Adrenal gland (tissue), 12 donors: ENCODE measurements around the gene POLR2A. TPM values are rescaled to one million over a fixed set of nuclear protein-coding genes. Genes with fewer than 3 reads are reported as not detected.
"Not testable (repeated sequence)": the region's sequence is repeated elsewhere in the genome, so short reads cannot be mapped to it uniquely, and the experiment has no call there.

Experiments
- DNase-seq, 7 donors: peaks; one replicate each; pipeline ENCODE4 v3.0.0-alpha.2; 2019 to 2020
- H3K27ac ChIP-seq, 5 donors: fragments of 200-600 bp; sonication (generic) in 4 of 5; 1 replicate in 3 of 5; 2 replicates in 2 of 5; pipeline versions ENCODE4 v1.5.1 to v1.8.0; 2016 to 2020; ENCODE audit warnings: mild to moderate bottlenecking in 1 of 5
- H3K27me3 ChIP-seq: fragments of 200-600 bp; 2 replicates; pipeline ENCODE4 v1.8.0; 2021
- H3K36me3 ChIP-seq, 2 donors: fragments of 200-600 bp; replicated peaks in 1 of 2; 1 replicate in 1 of 2; 2 replicates in 1 of 2; pipeline versions ENCODE4 v1.5.1 to v1.8.0; 2018 to 2022
- H3K4me1 ChIP-seq, 2 donors: fragments of 200-600 bp; replicated peaks in 1 of 2; 1 replicate in 1 of 2; 2 replicates in 1 of 2; pipeline versions ENCODE4 v1.5.1 to v1.8.0; 2018 to 2021
- H3K4me3 ChIP-seq, 4 donors: fragments of 200-600 bp; sonication (generic) in 3 of 4; one replicate each; pipeline ENCODE4 v1.5.1; 2016 to 2018
- H3K9me3 ChIP-seq, 3 donors: fragments of 200-600 bp; sonication (generic) in 1 of 3; replicated peaks in 1 of 3; 1 replicate in 2 of 3; 2 replicates in 1 of 3; pipeline versions ENCODE4 v1.5.1 to v1.8.0; 2016 to 2021
- CTCF ChIP-seq, 6 experiments: fragments of 450-650 bp in 4 of 6; fragments of 200-600 bp in 2 of 6; sonication (generic) in 1 of 6; IDR thresholded peaks; 1 replicate in 5 of 6; 2 replicates in 1 of 6; pipeline versions ENCODE4 v1.5.1 to v1.8.0; 2016 to 2021; ENCODE audit warnings: antibody characterized with exemption in 6 of 6, mild to moderate bottlenecking in 2 of 6, moderate library complexity in 1 of 6
- POLR2A ChIP-seq, 2 donors: fragments of 450-650 bp; IDR thresholded peaks; one replicate each; pipeline ENCODE4 v1.6.1; 2017; ENCODE audit warnings: antibody characterized with exemption in 2 of 2, mild to moderate bottlenecking in 2 of 2, moderate library complexity in 1 of 2
- WGBS, 4 donors: extraction: QIAGEN DNeasy Blood & Tissue Kit in 2 of 4; methylation state at CpG; one replicate each; pipeline versions ENCODE4 v1.1.5 to v1.1.7; 2013 to 2017; 5-methylcytosine and 5-hydroxymethylcytosine counted together
- intact Hi-C, 2 donors: fragments of 100-400 bp; cut with DNase I; formaldehyde crosslinking; loops; one replicate each; pipeline versions ENCODE4 v1.14.1 to v1.15.0; 2022 to 2023
- polyA plus RNA-seq, 3 donors: library from polyadenylated mRNA; stranded (reverse); fragments of 200-250 nt in 2 of 3; fragments of 350-450 nt in 1 of 3; fragmentation: Illumina TruSeq in 1 of 3; extraction: RNeasy Lipid Tissue Mini Kit (QIAGEN cat#74804) in 1 of 3; gene quantifications; one replicate each; pipeline ENCODE4 v1.2.3, GENCODE V29; 2013 to 2014
- total RNA-seq, 9 donors: library from RNA; depleted of rRNA in 4 of 9; stranded (reverse); fragments of >200 nt in 4 of 9; fragments of 120-200 nt in 1 of 9; fragmentation: NEBNext Ultra II Directional in 1 of 9; extraction: Animal tissue kit (Norgen Biotek cat#: 25700) in 1 of 9; gene quantifications; one replicate each; pipeline versions ENCODE4 v1.1.0 to v1.2.4, GENCODE V29; 2013 to 2023
- donor health status: healthy with polysubstance abuse.
- donor health status: Bipolar disorder and iron deficiency.
- donor health status: DM: yes; HTN: yes; CAD: no.
- donor health status: DM: no; HTN: no; CAD: no.
- donor health status: DM: no; HTN: no; CAD: no.
- donor health status: DM: yes; HTN: yes; CAD: no.

POLR2A gene
- total and polyA plus RNA-seq, 12 donors = 19.3 to 172 (median 87.7) TPM

- no peak for TF ChIP-seq POLR2A (IDR thresholded peaks at IDR 0.05)
- no peak for TF ChIP-seq CTCF (IDR thresholded peaks at IDR 0.05)
- Histone ChIP-seq H3K9me3 (no peaks in the 10 kb centered on the region), H3K27ac (peak overlapping the region in 1 of 5 donors; percentile 57), H3K36me3 (peaks cover 0 to 20% of the 10 kb centered on the region in 2 donors), H3K4me3 (no peak overlapping the region), H3K27me3 (no peaks in the 10 kb centered on the region), H3K4me1 (peaks cover 32 to 47% of the 10 kb centered on the region in 2 donors)
- DNase-seq = no peak
- 76 to 88% (median 80%) methylated on average over 11 to 12 of the region's 12 CpGs for WGBS, 4 donors
- intact Hi-C loops = no loop called here
Observed at GRCh38 chr17:7468804-7469389, 15.3 kb upstream of the POLR2A start.

DNA sequence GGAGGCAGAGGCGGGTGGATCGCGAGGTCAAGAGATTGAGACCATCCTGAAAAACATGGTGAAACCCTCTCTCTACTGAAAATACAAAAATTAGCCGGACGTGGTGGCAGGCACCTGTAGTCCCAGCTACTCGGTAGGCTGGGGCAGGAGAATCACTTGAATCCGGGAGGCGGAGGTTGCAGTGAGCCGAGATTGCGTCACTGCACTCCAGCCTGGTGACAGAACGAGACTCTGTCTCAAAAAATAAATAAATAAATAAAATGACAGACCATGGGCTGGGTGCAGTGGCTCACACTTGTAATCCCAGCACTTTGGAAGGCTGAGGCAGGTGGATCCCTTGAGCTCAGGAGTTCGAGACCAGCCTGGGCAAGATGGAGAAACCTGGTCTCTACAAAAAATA is 14.3 kb upstream of the POLR2A start:
- intact Hi-C loops, H3K27me3 ChIP-seq, DNase-seq, H3K4me3 ChIP-seq, H3K9me3 ChIP-seq: not testable (repeated sequence)
- peak overlapping the region in 4 of 5 donors; percentile 72 to 91 (median 79) for H3K27ac ChIP-seq
- peaks cover 32 to 53% of the 10 kb centered on the region in 2 donors for H3K4me1 ChIP-seq
- WGBS, 4 donors = 86 to 92% (median 89%) methylated on average over 12 of the region's 12 CpGs
- peaks cover 0 to 14% of the 10 kb centered on the region in 2 donors for H3K36me3 ChIP-seq

DNA sequence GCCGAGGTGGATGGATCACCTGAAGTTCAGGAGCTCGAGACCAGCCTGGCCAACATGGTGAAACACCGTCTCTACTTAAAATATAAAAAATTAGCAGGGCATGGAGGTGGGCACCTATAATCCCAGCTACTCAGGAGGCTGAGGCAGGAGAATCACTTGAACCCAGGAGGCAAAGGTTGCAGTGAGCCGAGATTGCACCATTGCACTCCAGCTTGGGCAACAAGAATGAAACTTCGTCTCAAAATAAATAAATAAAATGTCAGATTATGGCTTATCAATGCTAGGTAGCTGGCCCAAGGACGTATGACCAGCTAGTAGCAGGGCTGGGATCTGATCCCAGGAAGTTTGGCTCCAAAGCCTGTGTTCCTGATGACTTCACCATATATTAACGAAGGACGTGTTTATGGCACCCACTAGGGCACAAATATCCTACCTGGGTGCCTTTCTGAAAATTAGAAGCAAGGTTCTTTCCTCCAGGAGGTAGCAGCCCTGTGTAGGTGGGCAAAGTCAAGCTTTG is 13.7 kb upstream of the POLR2A start:
- TF ChIP-seq CTCF (IDR thresholded peaks at IDR 0.05) (peak in 1 of 6 experiments; percentile 20), POLR2A (IDR thresholded peaks at IDR 0.05) (peak in 1 of 2 donors; percentile 15)
- WGBS, 4 donors = 49 to 65% (median 54%) methylated on average over 7 to 8 of the region's 8 CpGs
- H3K27me3 ChIP-seq, H3K36me3 ChIP-seq, intact Hi-C loops, H3K4me3 ChIP-seq, H3K9me3 ChIP-seq: not testable (repeated sequence)
- peaks cover 38 to 59% of the 10 kb centered on the region in 2 donors for H3K4me1 ChIP-seq
- peak overlapping the region; percentile 76 to 91 (median 82) for H3K27ac ChIP-seq
- peak; percentile 66 to 88 (median 80) for DNase-seq

- peaks cover 39 to 60% of the 10 kb centered on the region in 2 donors for H3K4me1 ChIP-seq
- H3K4me3 ChIP-seq = no peak overlapping the region
- no peaks in the 10 kb centered on the region for H3K36me3 ChIP-seq
- intact Hi-C loops = no loop called here
- peak overlapping the region in 4 of 5 donors; percentile 7 to 80 (median 43) for H3K27ac ChIP-seq
- no peaks in the 10 kb centered on the region for H3K9me3 ChIP-seq
- WGBS, 4 donors = 73 to 87% (median 84%) methylated on average over 2 of the region's 2 CpGs
- no peak for DNase-seq
- H3K27me3 ChIP-seq = no peaks in the 10 kb centered on the region
- TF ChIP-seq POLR2A (IDR thresholded peaks at IDR 0.05) (no peak), CTCF (IDR thresholded peaks at IDR 0.05) (no peak)
Observed at GRCh38 chr17:7471729-7472128, 12.4 kb upstream of the POLR2A start.

DNA sequence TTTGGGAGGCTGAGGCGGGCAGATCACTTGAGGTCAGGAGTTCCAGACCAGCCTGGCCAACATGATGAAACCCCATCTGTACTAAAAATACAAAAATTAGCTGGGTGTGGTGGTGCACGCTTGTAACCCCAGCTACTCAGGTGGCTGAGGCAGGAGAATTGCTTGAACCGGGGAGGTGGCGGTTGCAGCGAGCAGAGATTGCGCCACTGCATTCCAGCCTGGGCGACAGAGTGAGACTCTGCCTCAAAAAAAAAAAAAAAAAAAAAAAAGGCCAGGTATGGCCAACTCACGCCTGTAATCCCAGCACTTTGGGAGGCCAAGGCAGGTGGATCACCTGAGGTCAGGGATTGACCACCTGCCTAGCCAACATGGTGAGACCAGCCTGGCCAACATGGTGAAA is 9.4 kb upstream of the POLR2A start:
- Histone ChIP-seq H3K27ac (peak overlapping the region in 3 of 5 donors; percentile 99 to 100 (median 100)), H3K4me1 (peaks cover 49 to 65% of the 10 kb centered on the region in 2 donors)
- H3K36me3 ChIP-seq, H3K27me3 ChIP-seq, H3K4me3 ChIP-seq, H3K9me3 ChIP-seq: not testable (repeated sequence)
- intact Hi-C loops = loop anchor here in 1 of 2 donors (5.0 kb wide), 1 partner anchor 37 kb away; the partner anchor contains the start of genes FGF11 and TMEM102
- WGBS, 4 donors = 78 to 88% (median 83%) methylated on average over 8 of the region's 8 CpGs
- DNase-seq = peak in 1 of 7 donors; percentile 51
